ENCODE data around the gene TRIP13. TPM values are rescaled to one million over a fixed set of nuclear protein-coding genes. Genes with fewer than 3 reads are reported as not detected.

The TRIP13 gene
- polyA plus RNA-seq, 1 donor from 2014 or later, result 2.1 TPM

GRCh38 chr5:893711-894110 is 1.0 kb downstream of the TRIP13 start:
- H3K79me2 ChIP-seq (replicated peaks; ENCODE audit: insufficient read depth, low read length), result peaks cover 28% of the 10 kb centered on the region
- no peak overlapping the region for H3K9ac ChIP-seq (ENCODE audit: low read length)
- H3K27me3 ChIP-seq (ENCODE audit: insufficient read depth, low read depth, low read length), result no peaks in the 10 kb centered on the region
- no peaks in the 10 kb centered on the region for H3K9me2 ChIP-seq (ENCODE audit: insufficient read depth, low read length)
- H3K36me3 ChIP-seq (ENCODE audit: insufficient read depth, low read length), result no peaks in the 10 kb centered on the region
- TF ChIP-seq TAF1 (IDR thresholded peaks at IDR 0.05; ENCODE audit: low read depth) (no peak), RAD21 (conservative IDR thresholded peaks at IDR 0.05) (no peak), REST (IDR thresholded peaks at IDR 0.05; ENCODE audit: borderline replicate concordance) (no peak), MXI1 (conservative IDR thresholded peaks at IDR 0.05; ENCODE audit: poor library complexity, severe bottlenecking) (no peak), EP300 (conservative IDR thresholded peaks at IDR 0.05; ENCODE audit: poor library complexity, severe bottlenecking) (no peak), SMC3 (conservative IDR thresholded peaks at IDR 0.05; ENCODE audit: poor library complexity) (no peak), CTCF (IDR thresholded peaks at IDR 0.05; ENCODE audit: poor library complexity, severe bottlenecking) (no peak), POLR2AphosphoS5 (IDR thresholded peaks at IDR 0.05) (no peak), EZH2 (IDR thresholded peaks at IDR 0.05; ENCODE audit: borderline replicate concordance, insufficient read depth, low read length, poor library complexity, severe bottlenecking) (no peak)
- H3K4me3 ChIP-seq (ENCODE audit: low read length), result no peak overlapping the region
- H3K4me2 ChIP-seq (ENCODE audit: low read length), result no peak overlapping the region
- no peaks in the 10 kb centered on the region for H4K20me1 ChIP-seq (ENCODE audit: insufficient read depth)
- H3K9me3 ChIP-seq (ENCODE audit: low read length), result no peaks in the 10 kb centered on the region
- no peak overlapping the region for H2AFZ ChIP-seq (ENCODE audit: low read depth, low read length)
- no peaks in the 10 kb centered on the region for H3F3A ChIP-seq (ENCODE audit: insufficient read depth, low read length, poor library complexity, severe bottlenecking)
- no peak overlapping the region for H3K27ac ChIP-seq (ENCODE audit: low read length)

DNA sequence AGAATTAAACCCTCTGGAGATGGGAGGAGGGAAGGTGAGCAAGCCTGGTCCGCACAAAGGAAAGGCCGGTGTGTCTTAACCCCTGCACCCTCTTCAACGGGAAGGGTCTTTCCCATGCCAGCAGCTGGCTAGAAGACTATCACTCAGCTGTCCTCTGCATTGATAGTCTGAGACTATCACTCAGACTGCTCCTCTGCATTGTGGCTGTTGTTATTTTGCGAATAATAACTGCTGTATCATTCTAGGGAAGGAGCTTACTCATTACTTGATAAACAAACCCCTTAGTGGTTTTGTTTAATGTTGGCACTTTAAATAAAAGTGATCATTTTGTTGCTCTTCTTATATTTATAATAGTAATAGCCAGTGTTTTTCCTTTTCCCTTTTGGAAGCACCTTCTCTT is 8.1 kb downstream of the TRIP13 start:
- H3K9me2 ChIP-seq (ENCODE audit: insufficient read depth, low read length), result no peaks in the 10 kb centered on the region
- no peaks in the 10 kb centered on the region for H3F3A ChIP-seq (ENCODE audit: insufficient read depth, low read length, poor library complexity, severe bottlenecking)
- TF ChIP-seq CTCF (IDR thresholded peaks at IDR 0.05; ENCODE audit: poor library complexity, severe bottlenecking) (no peak), REST (IDR thresholded peaks at IDR 0.05; ENCODE audit: borderline replicate concordance) (no peak), POLR2AphosphoS5 (IDR thresholded peaks at IDR 0.05) (no peak), EP300 (conservative IDR thresholded peaks at IDR 0.05; ENCODE audit: poor library complexity, severe bottlenecking) (no peak), EZH2 (IDR thresholded peaks at IDR 0.05; ENCODE audit: borderline replicate concordance, insufficient read depth, low read length, poor library complexity, severe bottlenecking) (no peak), TAF1 (IDR thresholded peaks at IDR 0.05; ENCODE audit: low read depth) (no peak), RAD21 (conservative IDR thresholded peaks at IDR 0.05) (no peak), MXI1 (conservative IDR thresholded peaks at IDR 0.05; ENCODE audit: poor library complexity, severe bottlenecking) (no peak), SMC3 (conservative IDR thresholded peaks at IDR 0.05; ENCODE audit: poor library complexity) (no peak)
- no peak overlapping the region for H3K4me3 ChIP-seq (ENCODE audit: low read length)
- H3K9ac ChIP-seq (ENCODE audit: low read length), result no peak overlapping the region
- no peaks in the 10 kb centered on the region for H4K20me1 ChIP-seq (ENCODE audit: insufficient read depth)
- H3K27ac ChIP-seq (ENCODE audit: low read length), result no peak overlapping the region
- H3K79me2 ChIP-seq (replicated peaks; ENCODE audit: insufficient read depth, low read length), result no peaks in the 10 kb centered on the region
- no peak overlapping the region for H2AFZ ChIP-seq (ENCODE audit: low read depth, low read length)
- H3K36me3 ChIP-seq (ENCODE audit: insufficient read depth, low read length), result no peaks in the 10 kb centered on the region
- no peaks in the 10 kb centered on the region for H3K27me3 ChIP-seq (ENCODE audit: insufficient read depth, low read depth, low read length)
- no peak overlapping the region for H3K4me2 ChIP-seq (ENCODE audit: low read length)
- no peaks in the 10 kb centered on the region for H3K9me3 ChIP-seq (ENCODE audit: low read length)
